Body of pancreas (tissue), 4 donors: ENCODE results near the gene NELFCD. TPM values are rescaled to one million over a fixed set of nuclear protein-coding genes. Genes with fewer than 3 reads are reported as not detected.

Source experiments
- ATAC-seq: fragments of 150-250 bp; one replicate; pipeline ENCODE4 v1.9.1; 2016
- DNase-seq, 4 donors: peaks; one replicate each; pipeline ENCODE4 v3.0.0-alpha.2; 2019
- H3K27ac ChIP-seq, 4 donors: fragments of 200-600 bp; sonication (generic); 1 replicate in 3 of 4; 2 replicates in 1 of 4; pipeline versions ENCODE4 v1.5.1 to v1.6.1; 2016 to 2019; ENCODE audit warnings: mild to moderate bottlenecking in 1 of 4, mixed read lengths in 1 of 4, moderate library complexity in 1 of 4
- H3K27me3 ChIP-seq, 2 donors: fragments of 200-600 bp; sonication (generic); one replicate each; pipeline ENCODE4 v1.6.0; 2016; ENCODE audit warnings: mild to moderate bottlenecking in 1 of 2
- H3K36me3 ChIP-seq, 2 donors: fragments of 200-600 bp; sonication (generic); replicated peaks in 1 of 2; 2 replicates each; pipeline ENCODE4 v1.5.1; 2016; ENCODE audit warnings: low read depth in 2 of 2; ENCODE audit not compliant: insufficient read depth in 1 of 2
- H3K4me1 ChIP-seq: fragments of 200-600 bp; sonication (generic); one replicate; pipeline ENCODE4 v1.6.0; 2016
- H3K4me3 ChIP-seq, 2 donors: fragments of 200-600 bp; sonication (generic); 1 replicate in 1 of 2; 2 replicates in 1 of 2; pipeline ENCODE4 v1.5.1; 2016 to 2019
- H3K9me3 ChIP-seq, 3 donors: fragments of 200-600 bp; sonication (generic); 1 replicate in 2 of 3; 2 replicates in 1 of 3; pipeline ENCODE4 v1.5.1; 2016
- CTCF ChIP-seq, 7 experiments: fragments of 450-650 bp in 4 of 7; fragments of 200-600 bp in 3 of 7; sonication (generic) in 3 of 7; IDR thresholded peaks; one replicate each; pipeline ENCODE4 v1.5.1; 2016 to 2019; ENCODE audit warnings: antibody characterized with exemption in 7 of 7
- POLR2A ChIP-seq, 3 donors: fragments of 450-650 bp; IDR thresholded peaks; one replicate each; pipeline ENCODE4 v1.6.1; 2016; ENCODE audit warnings: antibody characterized with exemption in 3 of 3, mild to moderate bottlenecking in 2 of 3
- WGBS, 2 donors: methylation state at CpG; one replicate each; pipeline ENCODE4 v1.1.5; 2017; 5-methylcytosine and 5-hydroxymethylcytosine counted together
- intact Hi-C: fragments of 100-400 bp; cut with DNase I; formaldehyde crosslinking; loops from one replicate; pipeline ENCODE4 v1.15.1; 2023
- total RNA-seq, 2 donors: library from RNA; depleted of rRNA; stranded (reverse); fragments of >200 nt; gene quantifications; one replicate each; pipeline ENCODE4 v1.1.0, GENCODE V29; 2016

NELFCD gene
- total RNA-seq, 2 donors from 2014 or later: 35.9 to 45.9 TPM

- WGBS, 2 donors: 87 to 100% methylated on average over 1 to 6 of the region's 6 CpGs
- no peak for TF ChIP-seq CTCF (IDR thresholded peaks at IDR 0.05)
- TF ChIP-seq POLR2A (IDR thresholded peaks at IDR 0.05): no peak
- Histone ChIP-seq H3K9me3 (no peaks in the 10 kb centered on the region), H3K27ac (no peak overlapping the region), H3K36me3 (peaks cover 17 to 37% of the 10 kb centered on the region in 2 donors), H3K4me3 (no peak overlapping the region), H3K4me1 (peaks cover 14% of the 10 kb centered on the region), H3K27me3 (no peaks in the 10 kb centered on the region)
- intact Hi-C loops: loop anchor here (10.0 kb wide), 1 partner anchor 104 kb away; no protein-coding TSS in a partner anchor
- DNase-seq (no peak), ATAC-seq (no peak)
Measured at GRCh38 chr20:58988565-58988882, 7.5 kb downstream of the NELFCD start.

GRCh38 chr20:58989196-58989595 lies 8.1 kb downstream of the NELFCD start:
- no peaks in the 10 kb centered on the region for H3K9me3 ChIP-seq
- no peak overlapping the region for H3K27ac ChIP-seq
- TF ChIP-seq CTCF (IDR thresholded peaks at IDR 0.05) (no peak), POLR2A (IDR thresholded peaks at IDR 0.05) (no peak)
- H3K36me3 ChIP-seq: peaks cover 17 to 42% of the 10 kb centered on the region in 2 donors
- no peak overlapping the region for H3K4me3 ChIP-seq
- ATAC-seq (no peak), DNase-seq (no peak)
- intact Hi-C loops: loop anchor here (10.0 kb wide), 1 partner anchor 104 kb away; no protein-coding TSS in a partner anchor
- H3K27me3 ChIP-seq: no peaks in the 10 kb centered on the region
- peaks cover 12% of the 10 kb centered on the region for H3K4me1 ChIP-seq
- 85 to 96% methylated on average over 10 of the region's 10 CpGs for WGBS, 2 donors

GRCh38 chr20:58990651-58991445 lies 9.8 kb downstream of the NELFCD start:
- no peak for TF ChIP-seq CTCF (IDR thresholded peaks at IDR 0.05)
- no peak for TF ChIP-seq POLR2A (IDR thresholded peaks at IDR 0.05)
- WGBS, 2 donors: 88 to 91% methylated on average over 11 to 14 of the region's 14 CpGs
- H3K4me1 ChIP-seq: peaks cover 7% of the 10 kb centered on the region
- intact Hi-C loops: no loop called here
- no peaks in the 10 kb centered on the region for H3K9me3 ChIP-seq
- no peaks in the 10 kb centered on the region for H3K27me3 ChIP-seq
- no peak for DNase-seq
- ATAC-seq: no peak
- no peak overlapping the region for H3K4me3 ChIP-seq
- H3K36me3 ChIP-seq: peaks cover 17 to 46% of the 10 kb centered on the region in 2 donors
- no peak overlapping the region for H3K27ac ChIP-seq

GRCh38 chr20:58991715-58992114 lies 10.7 kb downstream of the NELFCD start:
- no peak overlapping the region for H3K27ac ChIP-seq
- intact Hi-C loops: no loop called here
- 59 to 67% methylated on average over 9 of the region's 9 CpGs for WGBS, 2 donors

More at GRCh38 chr20:58991715-58992114, 10.7 kb downstream of the NELFCD start:
- Histone ChIP-seq H3K36me3 (peaks cover 17 to 52% of the 10 kb centered on the region in 2 donors), H3K9me3 (no peaks in the 10 kb centered on the region), H3K27me3 (no peaks in the 10 kb centered on the region), H3K4me3 (no peak overlapping the region), H3K4me1 (peaks cover 15% of the 10 kb centered on the region)
- no peak for DNase-seq
- TF ChIP-seq POLR2A (IDR thresholded peaks at IDR 0.05): no peak
- TF ChIP-seq CTCF (IDR thresholded peaks at IDR 0.05): no peak
- no peak for ATAC-seq
